Measurements from ENCODE around the gene CCZ1B.
"Not testable (repeated sequence)": the region's sequence is repeated elsewhere in the genome, so short reads cannot be mapped to it uniquely, and the experiment has no call there.

DNA sequence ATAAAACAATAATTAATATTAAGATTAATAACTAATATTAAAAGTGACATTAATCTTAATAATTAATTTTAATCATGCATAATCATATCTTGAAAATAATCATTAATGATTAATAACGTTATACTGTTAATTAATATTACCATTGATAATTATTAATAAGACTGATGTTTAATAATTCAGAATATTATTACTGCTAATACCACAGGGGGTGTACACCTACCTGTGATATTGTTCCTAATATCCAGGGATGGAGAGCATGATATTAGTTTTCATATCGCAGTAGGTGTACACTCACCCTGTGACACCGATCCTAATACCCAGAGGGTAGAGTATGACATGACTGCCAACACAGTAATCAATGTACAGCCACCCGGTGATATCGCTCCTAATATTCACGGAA, 23.1 kb upstream of the CCZ1B start:
- TF ChIP-seq, protein P1, sequence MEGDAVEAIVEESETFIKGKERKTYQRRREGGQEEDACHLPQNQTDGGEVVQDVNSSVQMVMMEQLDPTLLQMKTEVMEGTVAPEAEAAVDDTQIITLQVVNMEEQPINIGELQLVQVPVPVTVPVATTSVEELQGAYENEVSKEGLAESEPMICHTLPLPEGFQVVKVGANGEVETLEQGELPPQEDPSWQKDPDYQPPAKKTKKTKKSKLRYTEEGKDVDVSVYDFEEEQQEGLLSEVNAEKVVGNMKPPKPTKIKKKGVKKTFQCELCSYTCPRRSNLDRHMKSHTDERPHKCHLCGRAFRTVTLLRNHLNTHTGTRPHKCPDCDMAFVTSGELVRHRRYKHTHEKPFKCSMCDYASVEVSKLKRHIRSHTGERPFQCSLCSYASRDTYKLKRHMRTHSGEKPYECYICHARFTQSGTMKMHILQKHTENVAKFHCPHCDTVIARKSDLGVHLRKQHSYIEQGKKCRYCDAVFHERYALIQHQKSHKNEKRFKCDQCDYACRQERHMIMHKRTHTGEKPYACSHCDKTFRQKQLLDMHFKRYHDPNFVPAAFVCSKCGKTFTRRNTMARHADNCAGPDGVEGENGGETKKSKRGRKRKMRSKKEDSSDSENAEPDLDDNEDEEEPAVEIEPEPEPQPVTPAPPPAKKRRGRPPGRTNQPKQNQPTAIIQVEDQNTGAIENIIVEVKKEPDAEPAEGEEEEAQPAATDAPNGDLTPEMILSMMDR (conservative IDR thresholded peaks at IDR 0.05 in 1 of 2, IDR thresholded peaks at IDR 0.05 in 1 of 2; ENCODE audit: extremely low read depth in 1 of 2, insufficient read depth in 1 of 2, low read depth in 1 of 2, low read length in 2 of 2): not testable (repeated sequence)
- not testable (repeated sequence) for TF ChIP-seq EZH2 (IDR thresholded peaks at IDR 0.05; ENCODE audit: borderline replicate concordance, low read length)
